ENCODE data around the gene ATL1.
A peak's percentile ranks its signal among the peaks of the same experiment; 100 is the strongest.
"Not testable (repeated sequence)": the region's sequence is repeated elsewhere in the genome, so short reads cannot be mapped to it uniquely, and the experiment has no call there.

The ATL1 gene

DNA sequence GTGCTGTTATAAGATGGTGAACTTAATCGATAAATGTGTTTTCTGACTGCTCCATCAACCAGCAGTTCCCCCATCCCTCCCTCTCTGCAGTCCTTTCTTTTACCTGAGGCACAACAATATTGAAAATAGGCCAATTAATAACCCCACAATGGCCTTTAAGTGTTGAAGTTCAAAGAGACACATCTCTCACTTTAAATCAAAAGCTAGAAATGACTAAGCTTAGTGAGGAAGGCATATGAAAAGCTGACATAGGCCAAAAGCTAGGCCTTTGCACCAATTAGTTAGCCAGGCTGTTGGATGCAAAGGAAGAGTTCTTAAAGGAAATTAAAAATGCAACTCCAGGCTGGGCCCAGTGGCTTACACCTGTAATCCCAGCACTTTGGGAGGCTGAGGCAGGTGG lies 64.5 kb downstream of the ATL1 start:
- CTCF ChIA-PET: no interaction called here
- Histone ChIP-seq H3K27ac (ENCODE audit: extremely low read depth, low read depth, low read length) (no peak overlapping the region), H3K4me3 (ENCODE audit: low read depth, low read length) (no peak overlapping the region), H3K36me3 (ENCODE audit: control insufficient read depth in 2 of 2, insufficient read depth in 1 of 2, low read length in 2 of 2) (peaks cover 7 to 9% of the 10 kb centered on the region in 2 experiments; a peak in 2 of 3 replicates), H3K9me3 (ENCODE audit: control insufficient read depth, insufficient read depth, low read depth, low read length) (no peaks in the 10 kb centered on the region), H3K4me1 (ENCODE audit: control insufficient read depth, insufficient read depth, low read length) (peaks cover 6% of the 10 kb centered on the region; the same call in 1 of the 2 replicates)
- TF ChIP-seq, protein P1, sequence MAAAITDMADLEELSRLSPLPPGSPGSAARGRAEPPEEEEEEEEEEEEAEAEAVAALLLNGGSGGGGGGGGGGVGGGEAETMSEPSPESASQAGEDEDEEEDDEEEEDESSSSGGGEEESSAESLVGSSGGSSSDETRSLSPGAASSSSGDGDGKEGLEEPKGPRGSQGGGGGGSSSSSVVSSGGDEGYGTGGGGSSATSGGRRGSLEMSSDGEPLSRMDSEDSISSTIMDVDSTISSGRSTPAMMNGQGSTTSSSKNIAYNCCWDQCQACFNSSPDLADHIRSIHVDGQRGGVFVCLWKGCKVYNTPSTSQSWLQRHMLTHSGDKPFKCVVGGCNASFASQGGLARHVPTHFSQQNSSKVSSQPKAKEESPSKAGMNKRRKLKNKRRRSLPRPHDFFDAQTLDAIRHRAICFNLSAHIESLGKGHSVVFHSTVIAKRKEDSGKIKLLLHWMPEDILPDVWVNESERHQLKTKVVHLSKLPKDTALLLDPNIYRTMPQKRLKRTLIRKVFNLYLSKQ (tag by site-specific recombination; IDR thresholded peaks at IDR 0.05; ENCODE audit: borderline replicate concordance): no peak
- TF ChIP-seq ZNF221 (tag by site-specific recombination; IDR thresholded peaks at IDR 0.05; ENCODE audit: borderline replicate concordance) (no peak), ZNF266 (tag by site-specific recombination; IDR thresholded peaks at IDR 0.05; ENCODE audit: low read depth) (no peak), ZNF629 (tag by site-specific recombination; IDR thresholded peaks at IDR 0.05) (no peak), ZFP37 (tag by site-specific recombination; IDR thresholded peaks at IDR 0.05) (no peak), ZNF521 (tag by site-specific recombination; IDR thresholded peaks at IDR 0.05) (no peak), SCRT1 (tag by site-specific recombination; IDR thresholded peaks at IDR 0.05; ENCODE audit: borderline replicate concordance) (no peak), HOXC10 (CRISPR knock-in tag; IDR thresholded peaks at IDR 0.05) (no peak), KLF9 (tag by site-specific recombination; IDR thresholded peaks at IDR 0.05; ENCODE audit: low read depth) (no peak), ZNF341 (tag by site-specific recombination; IDR thresholded peaks at IDR 0.05; ENCODE audit: low read depth) (no peak), ZNF791 (tag by site-specific recombination; IDR thresholded peaks at IDR 0.05) (no peak), IKZF3 (tag by site-specific recombination; IDR thresholded peaks at IDR 0.05) (no peak), ZNF626 (tag by site-specific recombination; IDR thresholded peaks at IDR 0.05) (no peak)
- TF ChIP-seq, protein P2, sequence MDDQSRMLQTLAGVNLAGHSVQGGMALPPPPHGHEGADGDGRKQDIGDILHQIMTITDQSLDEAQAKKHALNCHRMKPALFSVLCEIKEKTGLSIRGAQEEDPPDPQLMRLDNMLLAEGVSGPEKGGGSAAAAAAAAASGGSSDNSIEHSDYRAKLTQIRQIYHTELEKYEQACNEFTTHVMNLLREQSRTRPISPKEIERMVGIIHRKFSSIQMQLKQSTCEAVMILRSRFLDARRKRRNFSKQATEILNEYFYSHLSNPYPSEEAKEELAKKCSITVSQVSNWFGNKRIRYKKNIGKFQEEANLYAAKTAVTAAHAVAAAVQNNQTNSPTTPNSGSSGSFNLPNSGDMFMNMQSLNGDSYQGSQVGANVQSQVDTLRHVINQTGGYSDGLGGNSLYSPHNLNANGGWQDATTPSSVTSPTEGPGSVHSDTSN (CRISPR knock-in tag; IDR thresholded peaks at IDR 0.05): no peak
- TF ChIP-seq, protein P3, sequence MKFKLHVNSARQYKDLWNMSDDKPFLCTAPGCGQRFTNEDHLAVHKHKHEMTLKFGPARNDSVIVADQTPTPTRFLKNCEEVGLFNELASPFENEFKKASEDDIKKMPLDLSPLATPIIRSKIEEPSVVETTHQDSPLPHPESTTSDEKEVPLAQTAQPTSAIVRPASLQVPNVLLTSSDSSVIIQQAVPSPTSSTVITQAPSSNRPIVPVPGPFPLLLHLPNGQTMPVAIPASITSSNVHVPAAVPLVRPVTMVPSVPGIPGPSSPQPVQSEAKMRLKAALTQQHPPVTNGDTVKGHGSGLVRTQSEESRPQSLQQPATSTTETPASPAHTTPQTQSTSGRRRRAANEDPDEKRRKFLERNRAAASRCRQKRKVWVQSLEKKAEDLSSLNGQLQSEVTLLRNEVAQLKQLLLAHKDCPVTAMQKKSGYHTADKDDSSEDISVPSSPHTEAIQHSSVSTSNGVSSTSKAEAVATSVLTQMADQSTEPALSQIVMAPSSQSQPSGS (tag by site-specific recombination; IDR thresholded peaks at IDR 0.05; ENCODE audit: low read depth): no peak
- TF ChIP-seq, protein P4, sequence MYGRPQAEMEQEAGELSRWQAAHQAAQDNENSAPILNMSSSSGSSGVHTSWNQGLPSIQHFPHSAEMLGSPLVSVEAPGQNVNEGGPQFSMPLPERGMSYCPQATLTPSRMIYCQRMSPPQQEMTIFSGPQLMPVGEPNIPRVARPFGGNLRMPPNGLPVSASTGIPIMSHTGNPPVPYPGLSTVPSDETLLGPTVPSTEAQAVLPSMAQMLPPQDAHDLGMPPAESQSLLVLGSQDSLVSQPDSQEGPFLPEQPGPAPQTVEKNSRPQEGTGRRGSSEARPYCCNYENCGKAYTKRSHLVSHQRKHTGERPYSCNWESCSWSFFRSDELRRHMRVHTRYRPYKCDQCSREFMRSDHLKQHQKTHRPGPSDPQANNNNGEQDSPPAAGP (tag by site-specific recombination; IDR thresholded peaks at IDR 0.05): no peak
- POLR2A ChIA-PET: no interaction called here

DNA sequence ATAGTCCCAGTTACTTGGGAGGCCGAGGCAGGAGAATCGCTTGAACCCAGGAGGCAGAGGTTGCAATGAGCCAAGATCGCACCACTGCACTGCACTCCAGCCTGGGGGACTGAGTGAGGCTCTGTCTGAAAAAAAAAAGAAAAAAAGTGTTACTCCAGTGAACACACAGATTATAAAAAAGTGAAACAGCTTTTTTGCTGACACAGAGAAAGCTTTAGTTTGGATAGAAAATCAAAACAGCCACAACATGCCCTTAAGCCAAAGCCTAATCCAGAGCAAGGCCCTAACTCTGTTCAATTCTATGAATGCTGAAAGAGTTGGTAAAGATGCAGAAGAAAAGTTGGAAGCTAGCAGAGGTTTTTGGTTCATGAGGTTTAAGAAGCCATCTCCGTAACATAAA lies 65.0 kb downstream of the ATL1 start:
- H3K4me3 ChIP-seq (ENCODE audit: low read depth, low read length); H3K9me3 ChIP-seq (ENCODE audit: control insufficient read depth, insufficient read depth, low read depth, low read length); H3K27ac ChIP-seq (ENCODE audit: extremely low read depth, low read depth, low read length); H3K4me1 ChIP-seq (ENCODE audit: control insufficient read depth, insufficient read depth, low read length); POLR2A ChIA-PET: not testable (repeated sequence)
- H3K36me3 ChIP-seq (ENCODE audit: control insufficient read depth in 2 of 2, insufficient read depth in 1 of 2, low read length in 2 of 2): peaks cover 7 to 11% of the 10 kb centered on the region in 2 experiments
- CTCF ChIA-PET: interaction anchor here (0.9 kb wide), 1 partner anchor 81 kb away, joined by 4 read pairs; no protein-coding TSS in a partner anchor

DNA sequence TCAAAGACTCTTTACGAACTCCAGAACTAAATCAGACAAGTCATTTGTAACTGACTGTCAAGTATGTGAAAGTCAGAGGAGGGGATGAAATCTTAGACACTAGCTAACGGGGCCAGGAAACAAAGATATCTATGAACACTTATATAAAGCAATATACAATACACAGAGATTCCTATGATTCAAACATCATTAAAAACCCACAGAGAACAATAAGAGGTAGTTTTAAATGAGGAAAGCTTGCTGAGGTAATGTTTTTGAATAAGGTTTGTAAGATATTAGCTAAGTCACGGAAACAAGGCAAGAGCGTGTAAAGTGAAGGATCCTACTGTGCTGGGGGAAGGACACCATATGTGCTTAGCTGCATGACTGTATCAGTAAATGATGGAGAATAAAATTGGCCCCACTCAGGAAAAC lies 71.5 kb downstream of the ATL1 start:
- H3K4me3 ChIP-seq (ENCODE audit: low read depth, low read length): no peak overlapping the region
- H3K36me3 ChIP-seq (ENCODE audit: control insufficient read depth in 2 of 2, insufficient read depth in 1 of 2, low read length in 2 of 2): peaks cover 27 to 38% of the 10 kb centered on the region in 2 experiments
- no peaks in the 10 kb centered on the region for H3K4me1 ChIP-seq (ENCODE audit: control insufficient read depth, insufficient read depth, low read length)
- no peaks in the 10 kb centered on the region for H3K9me3 ChIP-seq (ENCODE audit: control insufficient read depth, insufficient read depth, low read depth, low read length)
- TF ChIP-seq, protein P5, sequence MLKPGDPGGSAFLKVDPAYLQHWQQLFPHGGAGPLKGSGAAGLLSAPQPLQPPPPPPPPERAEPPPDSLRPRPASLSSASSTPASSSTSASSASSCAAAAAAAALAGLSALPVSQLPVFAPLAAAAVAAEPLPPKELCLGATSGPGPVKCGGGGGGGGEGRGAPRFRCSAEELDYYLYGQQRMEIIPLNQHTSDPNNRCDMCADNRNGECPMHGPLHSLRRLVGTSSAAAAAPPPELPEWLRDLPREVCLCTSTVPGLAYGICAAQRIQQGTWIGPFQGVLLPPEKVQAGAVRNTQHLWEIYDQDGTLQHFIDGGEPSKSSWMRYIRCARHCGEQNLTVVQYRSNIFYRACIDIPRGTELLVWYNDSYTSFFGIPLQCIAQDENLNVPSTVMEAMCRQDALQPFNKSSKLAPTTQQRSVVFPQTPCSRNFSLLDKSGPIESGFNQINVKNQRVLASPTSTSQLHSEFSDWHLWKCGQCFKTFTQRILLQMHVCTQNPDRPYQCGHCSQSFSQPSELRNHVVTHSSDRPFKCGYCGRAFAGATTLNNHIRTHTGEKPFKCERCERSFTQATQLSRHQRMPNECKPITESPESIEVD (tag by site-specific recombination; IDR thresholded peaks at IDR 0.05): peak; percentile 57; the same call in 1 of the 2 replicates
- TF ChIP-seq, protein P6, sequence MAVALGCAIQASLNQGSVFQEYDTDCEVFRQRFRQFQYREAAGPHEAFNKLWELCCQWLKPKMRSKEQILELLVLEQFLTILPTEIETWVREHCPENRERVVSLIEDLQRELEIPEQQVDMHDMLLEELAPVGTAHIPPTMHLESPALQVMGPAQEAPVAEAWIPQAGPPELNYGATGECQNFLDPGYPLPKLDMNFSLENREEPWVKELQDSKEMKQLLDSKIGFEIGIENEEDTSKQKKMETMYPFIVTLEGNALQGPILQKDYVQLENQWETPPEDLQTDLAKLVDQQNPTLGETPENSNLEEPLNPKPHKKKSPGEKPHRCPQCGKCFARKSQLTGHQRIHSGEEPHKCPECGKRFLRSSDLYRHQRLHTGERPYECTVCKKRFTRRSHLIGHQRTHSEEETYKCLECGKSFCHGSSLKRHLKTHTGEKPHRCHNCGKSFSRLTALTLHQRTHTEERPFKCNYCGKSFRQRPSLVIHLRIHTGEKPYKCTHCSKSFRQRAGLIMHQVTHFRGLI (tag by site-specific recombination; IDR thresholded peaks at IDR 0.05): no peak
- ChIA-PET CTCF (interaction anchor here (0.6 to 2.1 kb wide), 4 partner anchors 11 to 152 kb away, joined by 4 to 14 read pairs (median 7); no protein-coding TSS in a partner anchor), POLR2A (interaction anchor here (0.6 kb wide), 1 partner anchor 111 kb away, joined by 7 read pairs; no protein-coding TSS in a partner anchor)
- H3K27ac ChIP-seq (ENCODE audit: extremely low read depth, low read depth, low read length): no peak overlapping the region

All from HEK293 (cell line).